ENCODE measurements around the gene VAV3. TPM values are rescaled to one million over a fixed set of nuclear protein-coding genes. Genes with fewer than 3 reads are reported as not detected.

Gene VAV3
- total RNA-seq, 2 donors from 2014 or later = 6.9 to 7.7 TPM

DNA sequence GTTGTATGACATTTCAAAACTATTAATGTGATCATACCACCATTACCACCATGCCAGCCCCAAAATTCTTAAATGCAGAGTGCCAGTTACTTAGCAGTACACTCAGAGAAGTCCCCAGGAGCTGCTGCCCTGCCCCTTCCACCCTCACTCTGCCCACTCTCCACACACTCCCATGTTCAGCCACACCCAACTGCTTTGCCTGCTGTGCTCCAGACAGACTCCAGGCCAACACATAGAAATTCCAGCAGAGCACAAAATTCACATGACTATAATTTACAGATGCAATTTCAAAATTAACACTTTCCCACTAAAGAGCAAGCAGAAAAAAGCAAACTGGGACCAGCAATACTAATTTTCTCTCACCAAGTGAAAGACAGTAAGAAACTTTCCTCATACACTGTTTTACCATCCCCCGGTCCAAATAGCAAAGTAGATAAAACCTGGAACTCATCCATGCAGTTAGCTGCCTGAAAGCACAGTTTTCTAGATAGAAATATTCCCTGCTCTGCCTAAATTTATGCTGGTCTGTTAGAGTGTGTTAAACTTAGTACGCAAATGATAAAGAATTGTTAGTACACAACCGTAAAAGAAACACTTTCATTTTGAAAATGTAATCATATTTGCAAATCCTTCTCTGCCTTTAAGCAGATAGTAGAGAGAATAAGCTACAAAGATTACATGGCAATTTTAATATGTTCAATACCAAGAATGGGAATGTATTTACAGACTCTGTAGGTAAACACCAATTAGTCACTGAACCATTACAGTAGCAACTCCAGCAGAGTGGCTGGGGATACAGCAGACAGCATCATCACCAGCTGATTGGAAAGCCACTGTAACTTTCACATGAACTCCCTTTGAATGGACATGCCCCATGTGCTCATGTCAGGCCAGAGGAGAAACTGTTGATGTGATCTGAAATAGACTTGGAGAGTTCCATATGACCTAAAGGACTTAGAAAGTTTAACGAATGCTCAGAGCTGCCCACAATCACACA, 176.5 kb downstream of the VAV3 start:
- no peak for ATAC-seq (ENCODE audit: insufficient number of reproducible peaks, low FRiP score, low read depth)
- TF ChIP-seq, protein P1, sequence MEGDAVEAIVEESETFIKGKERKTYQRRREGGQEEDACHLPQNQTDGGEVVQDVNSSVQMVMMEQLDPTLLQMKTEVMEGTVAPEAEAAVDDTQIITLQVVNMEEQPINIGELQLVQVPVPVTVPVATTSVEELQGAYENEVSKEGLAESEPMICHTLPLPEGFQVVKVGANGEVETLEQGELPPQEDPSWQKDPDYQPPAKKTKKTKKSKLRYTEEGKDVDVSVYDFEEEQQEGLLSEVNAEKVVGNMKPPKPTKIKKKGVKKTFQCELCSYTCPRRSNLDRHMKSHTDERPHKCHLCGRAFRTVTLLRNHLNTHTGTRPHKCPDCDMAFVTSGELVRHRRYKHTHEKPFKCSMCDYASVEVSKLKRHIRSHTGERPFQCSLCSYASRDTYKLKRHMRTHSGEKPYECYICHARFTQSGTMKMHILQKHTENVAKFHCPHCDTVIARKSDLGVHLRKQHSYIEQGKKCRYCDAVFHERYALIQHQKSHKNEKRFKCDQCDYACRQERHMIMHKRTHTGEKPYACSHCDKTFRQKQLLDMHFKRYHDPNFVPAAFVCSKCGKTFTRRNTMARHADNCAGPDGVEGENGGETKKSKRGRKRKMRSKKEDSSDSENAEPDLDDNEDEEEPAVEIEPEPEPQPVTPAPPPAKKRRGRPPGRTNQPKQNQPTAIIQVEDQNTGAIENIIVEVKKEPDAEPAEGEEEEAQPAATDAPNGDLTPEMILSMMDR (IDR thresholded peaks at IDR 0.05) = no peak
- H3K4me3 ChIP-seq = peak overlapping the region; percentile 5

DNA sequence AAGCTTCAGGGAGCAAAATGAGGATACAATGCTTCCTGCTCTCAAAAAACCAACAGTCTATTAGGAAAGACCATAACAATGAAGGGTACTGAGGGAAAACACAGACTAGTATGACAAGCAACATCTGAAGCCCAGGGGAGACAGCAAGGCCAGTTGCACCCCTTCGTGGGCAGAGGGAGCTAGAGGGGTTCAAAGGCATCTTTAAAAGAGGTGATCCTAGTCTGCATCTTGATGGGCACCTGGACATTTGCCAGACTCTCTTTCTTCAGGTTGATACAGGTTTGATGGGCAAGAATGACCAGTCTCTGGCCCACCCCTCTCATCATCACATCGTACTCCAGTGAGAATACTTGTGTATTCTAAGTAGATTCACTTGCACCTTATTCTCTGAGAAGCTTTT, 177.7 kb downstream of the VAV3 start:
- H3K9me3 ChIP-seq = no peaks in the 10 kb centered on the region
- DNase-seq (ENCODE audit: low spot score) (no peak), ATAC-seq (ENCODE audit: insufficient number of reproducible peaks, low FRiP score, low read depth) (no peak)
- TF ChIP-seq, protein P1 (IDR thresholded peaks at IDR 0.05) = no peak
- H3K4me1 ChIP-seq (ENCODE audit: control insufficient read depth in 1 of 2, low read depth in 2 of 2) = peaks cover 0 to 14% of the 10 kb centered on the region in 2 donors
- no peaks in the 10 kb centered on the region for H3K36me3 ChIP-seq
- no peak overlapping the region for H3K27ac ChIP-seq
- H3K4me3 ChIP-seq = no peak overlapping the region
- no peaks in the 10 kb centered on the region for H3K27me3 ChIP-seq (replicated peaks; ENCODE audit: insufficient read depth)

More for the DNA sequence above, 176.5 kb downstream of the VAV3 start:
- no peaks in the 10 kb centered on the region for H3K9me3 ChIP-seq
- peaks cover 0 to 4% of the 10 kb centered on the region in 2 donors for H3K4me1 ChIP-seq (ENCODE audit: control insufficient read depth in 1 of 2, low read depth in 2 of 2)
- H3K27me3 ChIP-seq (replicated peaks; ENCODE audit: insufficient read depth) = no peaks in the 10 kb centered on the region
- DNase-seq (ENCODE audit: low spot score) = no peak
- no peaks in the 10 kb centered on the region for H3K36me3 ChIP-seq
- no peak overlapping the region for H3K27ac ChIP-seq

DNA sequence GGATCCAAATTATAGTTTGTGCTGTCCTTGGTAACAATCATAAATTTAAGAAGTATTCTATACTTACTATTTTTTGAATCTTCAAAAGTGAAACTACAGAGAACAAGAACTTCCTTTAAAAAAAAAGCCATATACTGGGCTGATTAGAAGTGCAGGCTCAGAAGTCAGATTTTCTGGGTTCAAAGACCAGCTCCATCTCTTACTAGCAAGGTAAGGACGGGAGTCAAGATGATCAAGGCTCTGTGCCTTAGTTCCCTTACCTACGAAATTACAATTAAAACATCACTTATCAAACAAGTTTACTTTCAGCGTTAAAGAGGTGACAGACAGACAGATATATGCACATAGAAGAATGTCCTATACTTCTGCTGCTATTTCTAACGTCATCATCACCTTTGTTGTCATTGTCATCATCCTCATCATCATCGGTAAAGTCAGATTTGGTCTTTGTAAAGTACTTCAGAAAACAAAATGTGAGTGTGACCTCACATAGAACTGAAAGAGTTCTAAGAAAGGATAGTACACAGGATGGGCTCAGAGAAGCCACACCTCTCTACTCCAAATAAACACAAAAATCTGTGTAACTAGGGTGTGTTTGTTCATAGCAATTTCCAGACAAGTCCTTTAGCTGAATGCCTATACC, 178.7 kb downstream of the VAV3 start:
- no peaks in the 10 kb centered on the region for H3K27me3 ChIP-seq (replicated peaks; ENCODE audit: insufficient read depth)
- ATAC-seq (ENCODE audit: insufficient number of reproducible peaks, low FRiP score, low read depth) = no peak
- H3K4me1 ChIP-seq (ENCODE audit: control insufficient read depth in 1 of 2, low read depth in 2 of 2) = peaks cover 0 to 14% of the 10 kb centered on the region in 2 donors
- H3K36me3 ChIP-seq = no peaks in the 10 kb centered on the region
- no peaks in the 10 kb centered on the region for H3K9me3 ChIP-seq
- no peak for DNase-seq (ENCODE audit: low spot score)
- TF ChIP-seq, protein P1 (IDR thresholded peaks at IDR 0.05) = no peak
- no peak overlapping the region for H3K27ac ChIP-seq
- peak overlapping the region; percentile 29 for H3K4me3 ChIP-seq

DNA sequence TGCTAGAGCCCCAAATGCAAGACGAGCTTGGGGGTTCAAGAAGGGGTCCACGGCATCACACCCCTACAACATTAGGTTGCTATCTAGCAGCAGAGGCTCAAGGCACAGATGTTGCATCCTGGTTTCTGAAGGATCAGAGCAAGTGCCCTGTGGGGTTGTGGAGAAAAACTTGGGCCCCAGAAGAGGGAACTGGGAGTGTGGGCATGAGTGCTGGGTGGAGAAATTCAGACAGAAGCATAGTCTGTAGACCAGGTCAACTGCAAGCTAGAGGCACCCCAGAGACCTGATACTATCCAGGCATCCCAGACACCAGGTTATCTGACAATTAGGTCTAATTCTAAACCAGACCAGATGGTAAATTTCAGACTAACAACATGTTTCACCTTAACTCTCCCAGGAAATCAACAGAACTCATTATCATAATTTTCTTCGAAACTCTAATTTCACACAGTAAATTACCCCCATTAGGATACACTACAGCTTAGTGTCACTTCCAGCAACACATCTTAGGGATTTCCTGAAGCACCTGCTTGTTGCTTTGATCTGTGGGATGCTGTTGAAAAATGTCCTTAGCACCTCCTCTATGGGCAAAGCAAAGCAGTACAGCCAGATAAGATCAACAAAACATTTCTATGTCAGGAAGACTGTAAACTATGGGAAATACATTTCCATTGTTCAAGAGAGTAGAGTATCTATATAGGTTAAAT, 179.3 kb downstream of the VAV3 start:
- Histone ChIP-seq H3K36me3 (no peaks in the 10 kb centered on the region), H3K27me3 (replicated peaks; ENCODE audit: insufficient read depth) (no peaks in the 10 kb centered on the region), H3K4me3 (peak overlapping the region; percentile 29), H3K4me1 (ENCODE audit: control insufficient read depth in 1 of 2, low read depth in 2 of 2) (peaks cover 0 to 14% of the 10 kb centered on the region in 2 donors), H3K27ac (no peak overlapping the region), H3K9me3 (no peaks in the 10 kb centered on the region)
- DNase-seq (ENCODE audit: low spot score) (no peak), ATAC-seq (ENCODE audit: insufficient number of reproducible peaks, low FRiP score, low read depth) (no peak)
- TF ChIP-seq, protein P1 (IDR thresholded peaks at IDR 0.05) = no peak
